CD4-positive, alpha-beta T cell treated with Interleukin-21 for 1 hour (primary cell): ENCODE results near the gene FNTB.

Source experiments
- DNase-seq: peaks from one replicate; pipeline ENCODE4 v3.0.0-alpha.2; 2020

Gene FNTB

GRCh38 chr14:64953661-64954060, 33.0 kb upstream of the FNTB start:
- DNase-seq = no peak

DNA sequence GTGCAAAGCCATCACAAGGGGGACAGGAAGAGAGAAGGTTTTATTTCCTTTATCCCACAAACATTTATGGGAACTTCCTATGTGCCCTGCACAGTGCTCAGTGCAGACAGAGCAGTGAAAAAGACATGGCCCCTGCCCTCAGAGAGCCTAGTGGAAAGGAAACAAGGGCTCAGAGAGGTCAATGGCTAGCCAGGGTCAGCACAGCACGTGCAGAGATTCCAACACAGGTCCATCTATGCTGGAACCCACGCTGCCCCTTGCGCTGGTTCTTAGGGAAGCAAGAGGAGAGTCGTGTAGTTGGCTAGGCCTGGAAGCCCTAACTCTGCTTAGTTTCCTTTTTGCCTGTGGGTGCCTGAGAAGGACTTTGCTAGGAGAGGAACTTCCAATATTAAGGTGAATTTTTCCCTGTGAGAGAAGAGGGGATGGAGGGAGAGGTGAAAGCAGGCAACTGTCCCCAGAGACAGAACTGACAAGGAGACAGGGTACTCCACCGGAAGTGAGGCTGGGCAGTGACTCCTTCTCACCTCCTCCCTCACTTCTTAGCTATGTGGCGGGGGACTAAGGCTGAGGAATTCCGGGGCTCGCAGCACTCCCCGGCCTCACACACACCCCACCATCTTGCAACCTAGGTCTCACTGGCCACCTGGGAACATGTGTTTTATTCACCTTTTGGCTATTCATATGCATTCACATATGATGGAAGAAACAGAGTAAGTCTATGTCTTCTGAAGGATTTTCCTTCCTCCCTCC, 32.0 kb upstream of the FNTB start:
- no peak for DNase-seq

DNA sequence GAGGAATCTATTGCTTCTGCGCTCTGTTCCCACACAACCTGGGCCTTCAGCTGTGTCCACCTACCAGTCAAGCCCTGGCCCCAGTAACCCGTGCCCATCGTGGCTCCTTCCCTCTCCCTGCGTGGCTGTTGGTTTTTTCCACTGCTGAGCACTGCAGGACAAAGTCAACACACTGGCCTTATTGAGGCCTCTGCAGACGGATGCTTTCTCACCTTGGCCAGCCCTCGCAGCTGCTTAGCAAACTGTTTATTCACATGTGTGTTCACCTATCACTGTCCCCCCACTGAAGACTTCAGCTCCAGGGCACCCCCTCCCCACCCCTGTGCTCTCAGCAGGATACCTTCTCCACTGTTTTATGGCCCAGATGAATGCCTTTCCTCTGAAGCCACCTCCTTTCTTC, 31.4 kb upstream of the FNTB start:
- DNase-seq = no peak

DNA sequence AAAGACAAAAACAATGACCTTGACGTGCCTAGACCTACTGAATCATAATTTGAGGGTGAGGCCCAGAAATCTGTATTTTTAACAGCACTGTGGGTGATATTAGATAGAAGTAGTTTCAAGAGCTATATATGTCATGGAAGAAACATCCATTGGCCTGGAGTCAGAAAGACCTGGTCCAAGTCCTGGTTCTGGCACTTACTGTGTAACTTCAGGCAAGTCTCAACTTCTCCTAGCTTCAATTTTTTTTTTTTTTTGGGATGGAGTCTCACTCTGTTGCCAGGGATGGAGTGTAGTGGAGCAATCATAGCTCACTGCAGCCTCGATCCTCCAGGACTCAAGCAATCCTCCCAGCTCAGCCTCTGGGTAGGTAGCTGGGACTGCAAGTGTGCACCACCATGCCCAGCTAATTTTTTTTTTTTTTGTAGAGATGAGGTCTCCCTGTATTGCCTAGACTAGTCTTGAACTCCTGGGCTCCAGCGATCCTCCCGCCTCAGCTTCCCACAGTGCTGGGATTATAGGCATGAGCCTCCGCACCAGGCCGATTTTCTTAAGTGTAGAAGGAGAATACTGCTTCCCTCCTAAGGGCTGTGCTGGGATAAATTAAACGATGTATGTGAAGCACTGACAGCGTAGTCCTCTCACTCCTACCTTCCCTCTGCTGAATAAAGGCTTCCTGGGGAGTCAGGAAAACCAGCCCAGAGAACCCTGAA, 29.8 kb upstream of the FNTB start:
- DNase-seq = no peak

GRCh38 chr14:64958201-64958600, 28.5 kb upstream of the FNTB start:
- DNase-seq = no peak

- DNase-seq = no peak
These were observed 28.0 kb upstream of the FNTB start for GRCh38 chr14:64958743-64959142.

GRCh38 chr14:64960762-64961276, 25.9 kb upstream of the FNTB start:
- DNase-seq = no peak

DNA sequence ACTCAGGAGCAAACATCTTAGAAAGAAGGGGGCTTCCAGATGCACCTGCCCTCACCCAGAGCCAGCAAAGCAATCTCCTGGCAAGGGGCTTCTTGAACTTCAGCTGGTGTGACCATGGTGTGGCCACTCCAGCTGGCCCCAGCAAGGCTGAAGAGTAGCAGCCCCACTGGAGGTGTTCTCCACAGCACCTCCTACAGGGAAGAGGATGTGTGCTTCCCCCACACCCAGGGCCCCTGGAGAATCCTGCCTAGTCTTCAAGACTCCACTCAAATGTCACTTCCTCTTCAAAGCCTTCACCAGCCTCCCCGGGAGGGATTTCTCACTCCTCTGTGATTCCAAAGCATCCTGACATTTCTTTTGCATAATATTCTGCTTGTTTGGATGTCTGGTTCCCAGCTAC, 23.1 kb upstream of the FNTB start:
- DNase-seq = no peak

- DNase-seq = no peak
These were observed 21.2 kb upstream of the FNTB start for GRCh38 chr14:64965356-64966000.

GRCh38 chr14:64966976-64967375, 19.7 kb upstream of the FNTB start:
- no peak for DNase-seq

DNA sequence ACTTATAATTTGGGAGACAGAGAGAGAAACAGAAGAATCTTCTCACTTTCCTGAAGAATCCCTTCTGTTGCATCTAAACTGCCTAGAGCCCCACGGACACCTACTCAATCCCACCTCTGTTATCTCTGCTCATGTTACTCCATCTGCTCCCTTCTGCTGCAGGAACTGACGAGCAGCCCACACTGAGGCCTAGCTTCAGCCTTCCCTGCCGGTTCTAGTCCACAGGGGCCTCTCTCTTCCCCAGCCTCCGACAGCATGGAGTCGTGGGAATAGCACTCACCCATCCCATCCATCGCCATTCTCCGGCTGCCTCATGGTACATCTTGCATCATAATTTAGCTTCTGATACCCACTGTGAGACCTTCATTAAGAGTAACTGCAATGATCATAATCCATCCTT, 18.5 kb upstream of the FNTB start:
- no peak for DNase-seq

DNA sequence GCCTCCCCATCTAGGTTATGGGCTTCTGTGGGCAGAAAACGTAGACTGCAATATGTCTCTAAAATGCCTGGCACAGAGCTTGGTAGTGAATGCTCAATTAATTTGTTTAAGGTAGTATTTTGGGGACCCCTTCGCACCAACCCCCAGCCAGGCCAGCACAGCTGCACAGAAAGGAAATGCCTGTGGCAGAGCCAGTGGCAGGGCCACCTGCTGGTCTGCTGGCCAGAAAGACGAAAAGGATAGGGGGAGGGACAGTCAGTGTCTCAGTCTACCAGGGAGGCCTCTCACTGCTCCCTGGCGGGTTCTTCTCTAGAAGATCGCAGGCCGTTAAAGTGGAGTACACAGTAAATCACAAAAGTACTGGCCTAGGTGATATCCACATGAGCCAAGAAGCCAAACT, 18.0 kb upstream of the FNTB start:
- DNase-seq = no peak

- no peak for DNase-seq
These were observed 16.7 kb upstream of the FNTB start for GRCh38 chr14:64970041-64970440.

DNA sequence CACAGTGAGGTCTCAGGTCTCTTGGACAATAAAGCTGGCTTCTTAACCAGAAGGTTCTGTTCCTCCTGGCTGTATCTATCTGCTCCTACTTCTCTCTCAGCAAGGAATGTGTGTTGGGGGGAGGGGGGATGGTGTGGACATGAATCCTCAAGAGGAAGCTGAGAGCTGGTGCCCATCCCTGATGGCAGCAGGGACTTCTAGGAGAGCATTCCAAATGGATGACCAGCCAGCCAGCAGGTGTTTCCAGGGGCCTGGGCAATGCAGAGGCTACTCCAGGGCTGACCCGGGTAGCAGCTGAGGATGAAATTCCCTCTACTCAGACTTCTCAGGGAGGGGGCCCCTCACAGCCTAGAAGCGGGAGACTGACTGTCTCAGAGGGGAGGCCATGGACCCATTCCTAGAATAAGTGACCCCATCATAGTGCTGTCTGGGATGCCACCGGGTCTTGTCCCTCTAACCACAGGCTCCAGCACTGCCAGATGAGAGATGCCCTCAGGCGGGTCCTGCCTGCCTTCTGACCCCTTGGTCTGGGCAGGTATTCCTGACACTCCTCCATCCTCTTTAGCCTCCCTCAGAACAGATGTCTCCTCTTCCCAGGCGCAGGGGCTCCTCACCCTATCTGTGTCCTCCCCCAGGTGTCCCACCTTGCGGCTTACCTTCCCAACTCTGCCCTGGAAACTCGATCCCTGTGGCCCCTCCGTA, 15.8 kb upstream of the FNTB start:
- DNase-seq = no peak

GRCh38 chr14:64971491-64971942, 15.2 kb upstream of the FNTB start:
- no peak for DNase-seq

DNA sequence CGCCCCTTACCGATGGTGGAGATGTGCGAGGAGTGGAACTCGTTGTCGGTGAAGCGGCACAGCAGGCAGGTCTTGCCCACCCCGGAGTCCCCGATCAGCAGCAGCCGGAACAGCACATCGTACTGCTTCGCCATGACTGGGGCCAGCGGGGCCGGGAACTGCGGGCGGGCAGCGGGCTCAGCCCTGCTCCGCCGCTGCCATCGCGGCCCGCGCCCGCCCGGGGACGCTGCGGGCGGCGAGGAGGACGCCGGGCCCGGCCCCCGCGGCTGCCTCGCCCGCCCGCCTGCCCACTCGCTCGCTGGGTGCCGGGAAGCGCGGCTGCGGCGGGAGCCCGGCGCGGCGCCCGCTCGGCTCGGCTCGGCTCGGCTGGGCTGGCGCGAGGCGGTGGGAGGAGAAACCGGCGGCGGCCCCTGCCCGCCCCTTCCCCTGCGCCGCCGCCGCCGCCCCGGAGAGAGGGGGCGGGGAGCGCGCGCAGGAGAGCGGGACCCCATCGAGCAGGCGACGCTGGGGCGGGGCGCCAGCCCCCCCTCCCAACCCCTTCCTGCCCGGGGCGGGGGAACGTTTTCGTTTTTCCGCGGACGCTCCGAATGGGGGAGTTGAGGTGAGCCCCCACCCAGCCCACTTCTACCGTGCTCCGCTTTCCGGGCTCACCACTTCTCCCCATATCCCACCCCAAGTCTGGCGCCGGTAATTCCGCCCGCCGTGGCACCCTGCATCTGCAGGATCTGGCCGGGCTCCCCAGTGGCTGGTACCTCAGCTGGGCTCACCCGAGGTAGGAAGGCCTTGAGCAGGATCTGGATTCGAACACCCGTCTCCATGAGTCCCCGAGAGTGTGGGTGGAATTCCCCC, 14.5 kb upstream of the FNTB start, which contains the start of gene RAB15:
Gene RAB15, minus strand, starts transcription at position 394 of the 849 bp plus-strand sequence. Its CDS starts 260 bp downstream, at position 134.
- DNase-seq = peak; percentile 47

DNA sequence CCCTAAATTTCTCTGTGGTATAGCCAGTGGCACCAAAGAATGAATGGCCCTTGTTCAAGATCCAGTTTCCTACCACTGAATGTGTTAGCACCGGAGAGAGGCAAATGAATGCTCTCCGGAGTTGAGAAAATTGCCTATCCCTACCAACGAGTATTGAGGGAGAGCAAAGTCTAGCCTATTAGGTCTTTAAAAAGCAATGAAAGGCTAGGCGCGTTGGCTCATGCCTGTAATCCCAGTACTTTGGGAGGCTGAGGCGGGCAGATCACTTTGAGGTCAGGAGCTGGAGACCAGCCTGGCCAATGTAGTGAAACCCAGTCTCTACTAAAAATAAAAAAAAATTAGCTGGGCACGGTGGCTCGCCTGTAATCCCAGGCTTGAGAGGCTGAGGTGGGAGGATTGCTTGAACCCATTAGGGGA, 13.7 kb upstream of the FNTB start:
- no peak for DNase-seq

GRCh38 chr14:64973826-64974225, 12.9 kb upstream of the FNTB start:
- no peak for DNase-seq

GRCh38 chr14:64974563-64974962, 12.1 kb upstream of the FNTB start:
- DNase-seq = no peak

GRCh38 chr14:64979336-64980074, 7.2 kb upstream of the FNTB start:
- no peak for DNase-seq
